Mesenchymal stem cell (in vitro differentiated cells and primary cell): ENCODE results near the gene PPM1J.
"Not testable (repeated sequence)": the region's sequence is repeated elsewhere in the genome, so short reads cannot be mapped to it uniquely, and the experiment has no call there.

Experiments used
- DNase-seq: peaks from one replicate; pipeline ENCODE4 v3.0.0-alpha.2; 2013
- H2AFZ ChIP-seq: one replicate; pipeline ENCODE4 v1.6.1; 2013; ENCODE audit warnings: low read depth, mild to moderate bottlenecking, control low read depth, inconsistent platforms, low read length, moderate library complexity
- H2AK5ac ChIP-seq: 2 replicates; pipeline ENCODE4 v1.6.1; 2013; ENCODE audit warnings: low read length, moderate library complexity, mild to moderate bottlenecking, inconsistent platforms; ENCODE audit not compliant: severe bottlenecking
- H2BK120ac ChIP-seq: one replicate; pipeline ENCODE4 v1.6.1; 2013; ENCODE audit warnings: low read depth, mild to moderate bottlenecking, inconsistent platforms, low read length, moderate library complexity
- H2BK12ac ChIP-seq, 2 experiments: one replicate each; pipeline ENCODE4 v1.6.1; 2013; ENCODE audit warnings: inconsistent platforms in 2 of 2, low read length in 2 of 2, mild to moderate bottlenecking in 2 of 2, moderate library complexity in 2 of 2, control low read depth in 1 of 2
- H2BK15ac ChIP-seq: one replicate; pipeline ENCODE4 v1.6.1; 2013; ENCODE audit warnings: mild to moderate bottlenecking, low read depth, inconsistent platforms; ENCODE audit not compliant: poor library complexity, severe bottlenecking
- H2BK5ac ChIP-seq: 2 replicates; pipeline ENCODE4 v1.6.1; 2013; ENCODE audit warnings: low read depth, mild to moderate bottlenecking, low read length, control low read depth, inconsistent platforms; ENCODE audit not compliant: poor library complexity, severe bottlenecking
- H3K14ac ChIP-seq, 2 experiments: one replicate each; pipeline ENCODE4 v1.6.1; 2013; ENCODE audit warnings: inconsistent platforms in 2 of 2, low read length in 2 of 2, control low read depth in 1 of 2, mild to moderate bottlenecking in 1 of 2, moderate library complexity in 1 of 2
- H3K18ac ChIP-seq, 2 experiments: one replicate each; pipeline ENCODE4 v1.6.1; 2013; ENCODE audit warnings: inconsistent platforms in 2 of 2, low read length in 2 of 2, control low read depth in 1 of 2, low read depth in 1 of 2, mild to moderate bottlenecking in 1 of 2
- H3K23ac ChIP-seq, 2 experiments: one replicate each; pipeline ENCODE4 v1.6.1; 2013; ENCODE audit warnings: inconsistent platforms in 2 of 2, low read length in 2 of 2, mild to moderate bottlenecking in 2 of 2, moderate library complexity in 2 of 2, control low read depth in 1 of 2
- H3K27ac ChIP-seq: 2 replicates; pipeline ENCODE4 v1.5.1; 2013; ENCODE audit warnings: mild to moderate bottlenecking, moderate library complexity, low read length, control low read depth, inconsistent platforms; ENCODE audit not compliant: poor library complexity, severe bottlenecking
- H3K27me3 ChIP-seq, 2 experiments: 2 replicates each; pipeline versions ENCODE4 v1.6.1 to v1.7.0; 2013; ENCODE audit warnings: low read length in 2 of 2, mild to moderate bottlenecking in 2 of 2, moderate library complexity in 2 of 2, control low read depth in 1 of 2, inconsistent platforms in 1 of 2; ENCODE audit not compliant: control insufficient read depth in 1 of 2, insufficient read depth in 1 of 2
- H3K36me3 ChIP-seq, 2 experiments: 2 replicates each; pipeline versions ENCODE4 v1.6.1 to v1.7.0; 2013; ENCODE audit warnings: low read length in 2 of 2, control low read depth in 1 of 2, inconsistent platforms in 1 of 2, low read depth in 1 of 2, mild to moderate bottlenecking in 1 of 2; ENCODE audit not compliant: insufficient read depth in 2 of 2, control insufficient read depth in 1 of 2
- H3K4ac ChIP-seq, 2 experiments: one replicate each; pipeline ENCODE4 v1.6.1; 2013; ENCODE audit warnings: inconsistent platforms in 2 of 2, low read length in 2 of 2, mild to moderate bottlenecking in 2 of 2, moderate library complexity in 2 of 2, control low read depth in 1 of 2, low read depth in 1 of 2
- H3K4me1 ChIP-seq: 2 replicates; pipeline ENCODE4 v1.6.1; 2013; ENCODE audit warnings: low read depth, low read length, control low read depth; ENCODE audit not compliant: control insufficient read depth, insufficient read depth
- H3K4me2 ChIP-seq: 2 replicates; pipeline ENCODE4 v1.6.1; 2013; ENCODE audit warnings: low read length, mild to moderate bottlenecking, inconsistent platforms; ENCODE audit not compliant: poor library complexity, severe bottlenecking
- H3K4me3 ChIP-seq, 2 experiments: 2 replicates each; pipeline versions ENCODE4 v1.5.1 to v1.7.0; 2013; ENCODE audit warnings: low read length in 2 of 2, mild to moderate bottlenecking in 2 of 2, control low read depth in 1 of 2, low read depth in 1 of 2; ENCODE audit not compliant: insufficient read depth in 1 of 2
- H3K79me1 ChIP-seq: replicated peaks from 2 replicates; pipeline ENCODE4 v1.6.1; 2013; ENCODE audit warnings: mild to moderate bottlenecking, control low read depth, low read length, inconsistent platforms; ENCODE audit not compliant: poor library complexity, severe bottlenecking
- H3K9ac ChIP-seq: 2 replicates; pipeline ENCODE4 v1.7.0; 2013; ENCODE audit warnings: mild to moderate bottlenecking, low read length, moderate library complexity
- H3K9me3 ChIP-seq: 2 replicates; pipeline ENCODE4 v1.7.0; 2013; ENCODE audit warnings: mild to moderate bottlenecking, low read length; ENCODE audit not compliant: control insufficient read depth
- H4K8ac ChIP-seq: one replicate; pipeline ENCODE4 v1.6.1; 2013; ENCODE audit warnings: inconsistent platforms, mild to moderate bottlenecking, low read length, moderate library complexity
- H4K91ac ChIP-seq: one replicate; pipeline ENCODE4 v1.6.1; 2013; ENCODE audit warnings: mild to moderate bottlenecking, low read length, inconsistent platforms
- WGBS: methylation state at CpG from one replicate; pipeline ENCODE4 v1.1.7; 2013; ENCODE audit warnings: mixed read lengths; 5-methylcytosine and 5-hydroxymethylcytosine counted together

PPM1J gene

GRCh38 chr1:112721294-112721693 lies 6.2 kb upstream of the PPM1J start:
- H3K14ac ChIP-seq, H3K27ac ChIP-seq, H3K9me3 ChIP-seq, H3K79me1 ChIP-seq, H2BK120ac ChIP-seq, H3K36me3 ChIP-seq, H3K23ac ChIP-seq, H2AFZ ChIP-seq, H3K4ac ChIP-seq, H2BK15ac ChIP-seq, H4K91ac ChIP-seq, DNase-seq, H3K27me3 ChIP-seq, H3K9ac ChIP-seq, H3K4me2 ChIP-seq, H2BK12ac ChIP-seq, H2AK5ac ChIP-seq, H2BK5ac ChIP-seq, H4K8ac ChIP-seq, H3K4me3 ChIP-seq, H3K18ac ChIP-seq: not testable (repeated sequence)
- WGBS = 96% methylated on average over 2 of the region's 2 CpGs
- peaks cover 27% of the 10 kb centered on the region for H3K4me1 ChIP-seq

- Histone ChIP-seq H3K27me3 (peaks cover 8% of the 10 kb centered on the region in 2 experiments), H3K79me1 (no peaks in the 10 kb centered on the region), H3K9ac (no peak overlapping the region), H3K4me2 (no peak overlapping the region), H3K9me3 (no peaks in the 10 kb centered on the region), H4K8ac (no peak overlapping the region), H3K36me3 (no peaks in the 10 kb centered on the region), H3K4me3 (no peak overlapping the region), H2BK120ac (no peak overlapping the region), H3K14ac (no peak overlapping the region), H3K27ac (no peak overlapping the region), H2AFZ (no peak overlapping the region), H2BK12ac (no peak overlapping the region), H3K4me1 (peaks cover 29% of the 10 kb centered on the region), H2AK5ac (no peak overlapping the region), H3K23ac (no peak overlapping the region), H3K18ac (no peak overlapping the region), H2BK15ac (no peak overlapping the region), H2BK5ac (no peak overlapping the region), H4K91ac (no peak overlapping the region), H3K4ac (no peak overlapping the region)
- 58% methylated on average over 3 of the region's 3 CpGs for WGBS
- DNase-seq = no peak
Measured at GRCh38 chr1:112720800-112721199, 5.7 kb upstream of the PPM1J start.

GRCh38 chr1:112719706-112720105 lies 4.6 kb upstream of the PPM1J start:
- Histone ChIP-seq H3K27me3 (peaks cover 8% of the 10 kb centered on the region in 2 experiments), H3K14ac (no peak overlapping the region), H3K9ac (no peak overlapping the region), H2BK120ac (peak overlapping the region; percentile 19), H3K9me3 (no peaks in the 10 kb centered on the region), H3K18ac (no peak overlapping the region), H2BK5ac (no peak overlapping the region), H3K36me3 (no peaks in the 10 kb centered on the region), H3K4me3 (no peak overlapping the region), H2AFZ (no peak overlapping the region), H3K79me1 (no peaks in the 10 kb centered on the region), H3K4me1 (peaks cover 37% of the 10 kb centered on the region), H3K4ac (no peak overlapping the region), H3K27ac (no peak overlapping the region), H2BK15ac (no peak overlapping the region), H4K8ac (no peak overlapping the region), H3K4me2 (no peak overlapping the region), H3K23ac (no peak overlapping the region), H2AK5ac (no peak overlapping the region), H2BK12ac (no peak overlapping the region), H4K91ac (no peak overlapping the region)
- no CpG with 5 or more reads among the region's 2 CpGs for WGBS
- DNase-seq = no peak

- Histone ChIP-seq H4K91ac (no peak overlapping the region), H4K8ac (no peak overlapping the region), H3K27me3 (peaks cover 8% of the 10 kb centered on the region in 2 experiments), H3K36me3 (no peaks in the 10 kb centered on the region), H3K18ac (no peak overlapping the region), H3K4me1 (peaks cover 43% of the 10 kb centered on the region), H2BK120ac (no peak overlapping the region), H3K79me1 (no peaks in the 10 kb centered on the region), H3K14ac (no peak overlapping the region), H3K4ac (no peak overlapping the region), H3K23ac (no peak overlapping the region), H2AFZ (peak overlapping the region; percentile 48), H2BK15ac (no peak overlapping the region), H3K4me2 (peak overlapping the region; percentile 53), H3K4me3 (peak overlapping the region in 1 of 2 experiments; percentile 59), H2BK12ac (no peak overlapping the region), H3K9me3 (no peaks in the 10 kb centered on the region), H3K9ac (peak overlapping the region; percentile 48), H2AK5ac (no peak overlapping the region), H2BK5ac (no peak overlapping the region), H3K27ac (no peak overlapping the region)
- DNase-seq = peak; percentile 73
- WGBS = 24% methylated on average over 43 of the region's 44 CpGs
Measured at GRCh38 chr1:112718691-112719418, 3.7 kb upstream of the PPM1J start.
